GM18520 (cell line): ENCODE data around the gene LHFPL6.

Experiments used
- ATAC-seq: cut with Tn5 transposase; IDR thresholded peaks from one replicate; pipeline ENCODE4 v1.9.1; 2021; ENCODE audit not compliant: unreplicated experiment

LHFPL6 gene

GRCh38 chr13:39481491-39481890 lies 121.5 kb downstream of the LHFPL6 start:
- no peak for ATAC-seq

DNA sequence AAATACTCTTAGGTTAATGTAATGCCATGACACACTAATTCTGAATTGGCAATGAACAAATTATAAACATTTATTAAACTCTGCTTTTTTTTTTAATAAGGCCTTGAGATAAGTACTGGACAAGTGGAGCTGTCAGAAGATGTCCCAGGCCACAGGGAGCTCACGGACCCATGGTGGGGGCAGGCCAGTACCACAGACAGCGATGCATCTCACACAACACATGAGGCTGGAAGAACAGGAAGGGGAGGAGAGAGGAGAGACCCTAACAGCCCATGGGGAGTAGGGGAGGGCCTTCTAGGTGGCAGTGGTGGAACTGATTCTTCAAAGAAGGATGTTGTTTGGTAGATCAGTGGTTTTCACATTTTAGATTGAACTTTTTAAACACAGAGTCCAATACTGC lies 128.4 kb downstream of the LHFPL6 start:
- ATAC-seq: no peak

- no peak for ATAC-seq
Measured at GRCh38 chr13:39469676-39470075, 133.3 kb downstream of the LHFPL6 start.

- ATAC-seq: no peak
Measured at GRCh38 chr13:39468306-39468705, 134.7 kb downstream of the LHFPL6 start.

DNA sequence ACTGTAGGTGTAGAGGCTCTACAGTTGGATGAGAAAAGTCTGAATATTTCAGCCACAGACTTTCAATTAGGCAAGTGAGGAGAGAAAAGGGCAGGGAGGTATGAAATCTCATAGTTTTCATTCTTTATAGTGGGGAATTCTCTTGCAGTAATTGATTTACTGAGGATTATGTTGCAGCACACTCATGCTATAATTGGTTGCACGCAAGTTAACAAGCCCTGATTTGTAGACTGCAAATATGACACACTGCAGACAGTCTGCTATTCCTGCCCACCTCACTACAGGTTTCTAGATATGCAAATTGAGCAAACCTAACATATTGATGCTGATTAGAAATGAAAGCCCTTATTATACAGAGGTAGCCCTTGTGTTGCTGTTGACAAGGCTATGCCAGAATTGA lies 139.4 kb downstream of the LHFPL6 start:
- no peak for ATAC-seq

DNA sequence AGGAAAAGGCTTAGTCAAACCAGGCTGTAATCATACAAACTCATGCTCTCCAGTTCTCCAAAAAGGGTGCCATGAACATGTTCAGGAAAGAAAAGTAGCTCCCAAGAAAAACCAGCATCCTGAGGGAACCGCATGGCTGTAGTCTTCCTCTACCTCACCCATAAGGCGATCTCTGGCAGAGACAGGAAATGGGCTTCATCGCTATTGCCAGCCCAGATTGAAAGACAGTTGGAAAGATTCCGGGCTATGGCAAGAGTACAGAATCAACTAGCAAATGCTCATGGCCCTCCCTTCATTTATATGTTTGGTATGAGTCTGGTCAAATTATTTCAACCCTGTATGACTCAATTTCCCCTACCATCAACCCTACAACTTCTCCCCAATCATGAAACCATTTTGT lies 140.1 kb downstream of the LHFPL6 start:
- no peak for ATAC-seq

- no peak for ATAC-seq
Measured at GRCh38 chr13:39462428-39462827, 140.6 kb downstream of the LHFPL6 start.

DNA sequence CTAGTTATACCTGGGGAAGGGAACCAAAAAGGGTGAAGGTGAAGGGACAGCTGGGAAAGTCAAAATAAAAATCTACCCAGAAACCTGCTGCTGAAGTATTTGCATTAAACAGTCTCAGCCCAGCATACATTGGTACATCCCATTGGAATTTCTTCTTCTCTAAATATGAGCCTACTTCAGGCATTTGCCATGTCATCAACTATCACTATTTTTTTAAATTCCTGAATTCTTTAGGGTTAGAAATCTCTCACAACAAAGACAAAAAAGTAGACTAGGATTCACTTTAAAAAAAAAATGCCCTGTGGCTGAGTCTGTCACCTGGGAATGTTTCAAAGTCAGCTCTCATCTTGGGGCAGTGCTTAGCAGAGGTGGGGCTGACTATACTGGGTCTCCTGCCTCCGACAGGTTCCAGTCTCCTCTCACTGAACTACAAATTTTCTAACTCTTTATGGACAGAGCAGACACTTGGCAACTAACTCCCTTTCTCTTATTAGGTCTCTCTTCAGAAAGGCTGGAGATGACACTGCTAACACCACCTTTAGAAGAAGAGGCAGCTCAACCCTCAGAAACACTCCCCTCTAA lies 141.2 kb downstream of the LHFPL6 start:
- ATAC-seq: no peak

GRCh38 chr13:39457274-39457673 lies 145.7 kb downstream of the LHFPL6 start:
- no peak for ATAC-seq

DNA sequence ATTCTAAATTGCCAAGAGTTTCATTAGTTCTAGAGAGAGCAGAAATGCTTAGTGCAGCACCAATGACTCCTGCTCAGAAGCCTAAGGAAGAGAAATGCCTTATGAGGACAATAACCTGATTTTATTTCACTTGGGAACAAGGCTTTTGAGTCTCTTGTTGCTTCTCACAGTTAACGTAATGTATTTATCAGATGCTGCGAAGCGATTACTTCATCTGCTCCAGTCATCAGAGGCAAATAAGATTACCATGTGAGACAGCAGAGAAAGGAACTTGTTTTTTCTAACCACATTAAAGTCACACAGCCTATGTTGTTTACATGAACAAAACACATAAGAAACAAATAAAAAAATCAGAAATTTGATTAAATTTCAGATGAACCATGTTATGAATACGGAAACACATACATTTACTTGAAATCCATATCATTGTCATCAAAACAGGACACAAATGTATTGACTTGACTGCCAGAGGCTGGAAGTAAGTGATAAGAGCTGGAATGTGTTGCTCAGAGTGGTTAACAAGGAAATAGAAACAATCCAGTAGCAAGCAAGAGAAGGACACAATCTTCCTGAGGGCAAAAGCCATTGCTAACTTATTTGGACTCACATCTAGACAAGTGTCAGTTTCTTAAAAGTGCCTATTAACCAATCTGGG lies 147.3 kb downstream of the LHFPL6 start:
- ATAC-seq: no peak

GRCh38 chr13:39452834-39453233 lies 150.2 kb downstream of the LHFPL6 start:
- no peak for ATAC-seq

GRCh38 chr13:39452417-39452816 lies 150.6 kb downstream of the LHFPL6 start:
- no peak for ATAC-seq

GRCh38 chr13:39451860-39452301 lies 151.1 kb downstream of the LHFPL6 start:
- no peak for ATAC-seq

- ATAC-seq: no peak
Measured at GRCh38 chr13:39451301-39451700, 151.7 kb downstream of the LHFPL6 start.

GRCh38 chr13:39450176-39450575 lies 152.8 kb downstream of the LHFPL6 start:
- ATAC-seq: no peak

DNA sequence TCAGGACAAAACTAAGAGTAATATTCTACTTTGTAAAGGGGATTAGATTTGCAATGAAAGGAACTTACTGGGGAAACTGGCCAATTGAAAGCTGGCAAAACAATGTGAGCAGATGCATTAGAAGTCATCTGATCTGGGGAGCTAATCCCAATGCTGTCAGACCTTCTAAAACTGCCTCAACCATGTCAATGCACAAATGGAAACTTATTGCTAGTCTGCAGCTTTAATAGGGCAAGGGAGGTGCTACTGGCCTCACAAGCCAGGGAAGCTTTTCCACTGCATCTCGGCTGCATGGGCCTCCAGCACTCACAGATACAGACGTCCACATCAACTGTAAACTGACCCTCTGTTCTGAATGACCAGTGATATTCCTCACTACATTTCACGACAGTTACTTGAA lies 154.2 kb downstream of the LHFPL6 start:
- no peak for ATAC-seq

DNA sequence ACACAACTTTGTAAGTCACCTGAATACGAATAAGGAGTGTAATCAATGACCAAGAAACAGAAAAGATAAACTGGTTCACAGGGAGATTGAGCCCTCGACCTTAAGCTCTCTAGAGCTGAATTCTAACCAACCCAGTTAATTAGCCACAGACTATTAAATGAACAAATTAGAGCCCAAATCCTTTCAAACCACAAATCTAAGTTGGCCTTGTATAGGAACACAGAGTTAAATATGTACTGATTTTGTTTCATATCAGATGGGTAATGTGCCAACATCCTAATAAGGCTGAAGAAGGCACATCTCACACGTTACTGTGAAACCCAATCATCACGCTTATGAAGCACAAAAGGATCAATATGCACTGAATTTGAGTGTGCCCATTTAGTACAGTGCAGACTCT lies 156.1 kb downstream of the LHFPL6 start:
- ATAC-seq: no peak

- ATAC-seq: no peak
Measured at GRCh38 chr13:39444866-39445265, 158.1 kb downstream of the LHFPL6 start.

- ATAC-seq: no peak
Measured at GRCh38 chr13:39433651-39434050, 169.3 kb downstream of the LHFPL6 start.

- ATAC-seq: no peak
Measured at GRCh38 chr13:39432196-39432595, 170.8 kb downstream of the LHFPL6 start.

DNA sequence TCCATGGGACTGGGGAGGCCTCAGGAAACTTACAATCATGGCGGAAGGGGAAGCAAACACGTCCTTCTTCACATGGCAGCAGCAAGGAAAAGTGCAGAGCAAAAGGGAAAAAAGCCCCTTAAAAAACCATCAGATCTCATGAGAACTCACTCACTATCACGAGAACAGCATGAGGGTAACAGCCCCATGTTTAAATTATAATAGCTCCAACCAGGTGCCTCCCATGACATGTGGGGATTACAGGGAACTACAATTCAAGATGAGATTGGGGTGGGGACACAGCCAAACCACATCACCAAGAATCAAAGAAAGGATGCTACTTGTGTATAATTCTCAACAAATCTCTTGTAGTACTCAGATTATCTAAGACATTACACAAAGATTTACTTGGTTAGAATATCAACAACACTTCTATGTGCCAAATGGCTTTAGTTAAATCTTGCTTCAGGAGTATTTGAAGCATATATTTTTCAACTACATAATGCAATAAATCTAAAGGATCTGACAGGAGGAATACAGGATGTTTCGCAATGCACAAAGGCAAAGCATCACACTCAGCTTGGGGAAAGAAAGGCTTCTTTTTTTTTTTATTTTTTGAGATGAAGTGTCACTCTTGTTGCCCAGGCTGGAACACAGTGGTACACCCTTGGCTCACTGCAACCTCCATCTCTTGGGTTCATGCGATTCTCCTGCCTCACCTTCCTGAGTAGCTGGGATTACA lies 180.0 kb downstream of the LHFPL6 start:
- no peak for ATAC-seq

GRCh38 chr13:39419876-39420275 lies 183.1 kb downstream of the LHFPL6 start:
- ATAC-seq: no peak
